Measurements from ENCODE around the gene FKBP2.
A peak's percentile ranks its signal among the peaks of the same experiment; 100 is the strongest.

The FKBP2 gene

GRCh38 chr11:64216879-64217278 is 24.0 kb upstream of the FKBP2 start:
- in situ Hi-C loops (cut with HindIII; ENCODE audit: low pct_ligation_motif_present, low pct_unique_long_range_greater_than_20kb, low sequenced_read_pairs) = no loop called here
- no peak for DNase-seq

DNA sequence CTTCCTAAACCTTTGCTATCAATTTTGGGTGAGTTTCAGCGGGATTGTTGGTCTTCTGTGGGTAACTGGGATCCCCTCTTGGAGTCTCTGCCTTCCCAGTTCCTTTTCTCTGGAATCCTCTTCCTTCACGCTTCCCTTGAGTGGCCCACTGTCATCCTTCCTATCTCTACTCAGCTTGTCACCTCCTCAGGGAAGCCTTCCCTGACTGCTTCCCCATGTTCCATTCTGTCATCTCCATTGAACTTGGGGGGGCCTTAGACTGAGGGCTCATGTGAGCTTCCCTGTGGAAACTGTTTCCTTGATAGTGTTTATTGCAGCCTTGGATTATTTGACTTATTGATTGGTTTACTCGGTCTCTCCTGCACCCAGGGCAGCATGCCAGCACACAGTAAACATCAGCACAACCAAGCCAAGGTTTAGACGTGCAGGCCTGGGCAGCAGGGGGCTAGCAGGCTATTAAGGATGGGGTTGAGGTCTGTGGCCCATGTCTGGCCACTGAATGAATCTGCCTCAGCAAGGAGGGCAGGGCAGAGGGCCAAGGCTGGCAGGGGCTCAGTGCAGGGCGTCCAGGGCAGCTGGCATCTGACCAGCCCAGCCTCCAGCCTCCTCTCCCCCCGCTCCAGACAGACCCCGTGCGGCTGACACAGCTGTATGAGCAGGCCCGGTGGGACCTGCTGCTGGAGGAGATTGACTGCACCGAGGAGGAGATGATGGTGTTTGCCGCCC is 22.1 kb upstream of the FKBP2 start:
- in situ Hi-C loops (cut with HindIII; ENCODE audit: low pct_ligation_motif_present, low pct_unique_long_range_greater_than_20kb, low sequenced_read_pairs) = no loop called here
- DNase-seq = no peak

- DNase-seq = no peak
Observed at GRCh38 chr11:64219354-64219684, 21.6 kb upstream of the FKBP2 start.

DNA sequence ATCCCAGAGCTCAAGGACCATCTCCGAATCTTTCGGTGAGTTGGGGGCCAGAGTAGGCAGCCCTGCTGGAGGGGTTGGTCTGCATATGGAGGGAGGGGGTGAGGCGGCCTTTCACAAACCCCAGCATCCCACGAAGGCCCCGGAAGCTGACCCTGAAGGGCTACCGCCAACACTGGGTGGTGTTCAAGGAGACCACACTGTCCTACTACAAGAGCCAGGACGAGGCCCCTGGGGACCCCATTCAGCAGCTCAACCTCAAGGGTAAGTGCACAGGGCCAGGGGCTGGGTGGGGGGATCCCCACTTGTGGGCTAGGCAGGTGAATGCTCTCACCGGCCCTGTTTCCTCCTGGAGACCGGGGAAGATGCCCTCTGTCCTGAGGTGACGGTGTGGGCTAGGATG is 21.1 kb upstream of the FKBP2 start:
- in situ Hi-C loops (cut with HindIII; ENCODE audit: low pct_ligation_motif_present, low pct_unique_long_range_greater_than_20kb, low sequenced_read_pairs) = no loop called here
- no peak for DNase-seq

More at GRCh38 chr11:64219354-64219684, 21.6 kb upstream of the FKBP2 start:
- in situ Hi-C loops (cut with HindIII; ENCODE audit: low pct_ligation_motif_present, low pct_unique_long_range_greater_than_20kb, low sequenced_read_pairs) = no loop called here

- no peak for DNase-seq
- in situ Hi-C loops (cut with HindIII; ENCODE audit: low pct_ligation_motif_present, low pct_unique_long_range_greater_than_20kb, low sequenced_read_pairs) = no loop called here
Observed at GRCh38 chr11:64220271-64220670, 20.6 kb upstream of the FKBP2 start.

- in situ Hi-C loops (cut with HindIII; ENCODE audit: low pct_ligation_motif_present, low pct_unique_long_range_greater_than_20kb, low sequenced_read_pairs) = no loop called here
- DNase-seq = no peak
Observed at GRCh38 chr11:64220798-64221197, 20.1 kb upstream of the FKBP2 start.

DNA sequence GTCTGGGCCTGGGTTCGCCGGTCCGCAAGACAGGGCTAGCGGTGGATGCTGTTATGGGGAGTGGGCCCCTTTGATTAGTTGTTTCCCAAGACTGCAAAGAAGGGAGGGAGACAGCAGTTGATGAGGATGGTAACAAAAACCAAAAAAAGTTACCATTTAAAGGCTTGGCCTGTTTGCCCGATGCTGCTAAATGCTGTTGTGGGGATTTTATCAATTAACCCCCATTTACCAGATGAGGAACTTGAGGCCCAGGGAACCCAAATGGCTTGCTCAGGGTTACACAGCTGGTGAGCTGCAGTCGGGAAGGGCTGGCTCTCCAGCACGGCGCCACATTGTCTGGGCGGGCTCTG is 18.3 kb upstream of the FKBP2 start:
- in situ Hi-C loops (cut with HindIII; ENCODE audit: low pct_ligation_motif_present, low pct_unique_long_range_greater_than_20kb, low sequenced_read_pairs) = no loop called here
- DNase-seq = no peak

DNA sequence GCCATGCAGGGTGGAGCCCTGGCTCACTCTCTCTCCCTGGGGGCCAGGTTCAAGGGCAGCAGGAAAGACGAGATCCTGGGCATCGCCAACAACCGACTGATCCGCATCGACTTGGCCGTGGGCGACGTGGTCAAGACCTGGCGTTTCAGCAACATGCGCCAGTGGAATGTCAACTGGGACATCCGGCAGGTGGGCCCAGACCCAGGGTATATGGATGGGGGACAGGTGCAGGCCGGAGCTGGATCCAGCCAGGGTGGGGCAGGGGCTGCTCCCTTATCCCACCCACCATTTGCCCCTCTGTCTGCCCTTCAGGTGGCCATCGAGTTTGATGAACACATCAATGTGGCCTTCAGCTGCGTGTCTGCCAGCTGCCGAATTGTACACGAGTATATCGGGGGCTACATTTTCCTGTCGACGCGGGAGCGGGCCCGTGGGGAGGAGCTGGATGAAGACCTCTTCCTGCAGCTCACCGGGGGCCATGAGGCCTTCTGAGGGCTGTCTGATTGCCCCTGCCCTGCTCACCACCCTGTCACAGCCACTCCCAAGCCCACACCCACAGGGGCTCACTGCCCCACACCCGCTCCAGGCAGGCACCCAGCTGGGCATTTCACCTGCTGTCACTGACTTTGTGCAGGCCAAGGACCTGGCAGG is 17.8 kb upstream of the FKBP2 start:
- no peak for DNase-seq
- in situ Hi-C loops (cut with HindIII; ENCODE audit: low pct_ligation_motif_present, low pct_unique_long_range_greater_than_20kb, low sequenced_read_pairs) = no loop called here

DNA sequence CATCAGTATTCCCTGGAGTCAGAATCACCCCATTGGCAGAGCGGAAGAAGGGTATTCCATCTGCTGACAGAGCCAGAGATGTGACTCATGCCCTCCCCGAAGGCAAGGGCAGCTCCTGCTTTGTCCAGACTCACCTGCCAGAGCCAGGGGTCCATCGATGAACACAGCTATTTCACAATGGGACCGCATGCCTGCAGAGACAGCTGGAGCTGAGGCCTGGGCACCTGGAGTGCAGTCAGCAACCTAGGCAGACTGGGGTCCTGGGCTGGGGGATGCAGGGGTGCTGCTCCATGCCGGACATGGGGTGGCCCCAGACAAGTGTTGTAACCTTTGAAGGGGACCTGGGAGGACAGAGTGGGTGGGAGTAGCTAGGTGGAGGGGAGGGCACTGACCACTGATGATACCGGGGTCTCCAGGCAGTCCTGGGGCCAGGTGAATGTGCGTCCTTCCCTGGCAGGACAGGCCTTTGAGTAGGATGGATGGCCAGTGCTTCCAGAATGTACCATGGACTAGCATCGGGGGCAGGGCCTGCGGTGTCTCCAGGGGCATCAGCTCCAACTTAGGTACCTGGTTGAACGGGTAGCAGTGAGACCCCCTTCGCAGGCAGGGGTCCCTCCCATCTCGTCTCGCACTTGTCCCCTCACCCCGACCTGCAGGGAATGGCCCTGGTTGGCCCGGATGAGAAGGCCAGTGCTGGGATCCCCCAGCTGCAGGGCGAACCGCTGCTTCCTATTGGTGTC is 16.6 kb upstream of the FKBP2 start:
- no peak for DNase-seq

DNA sequence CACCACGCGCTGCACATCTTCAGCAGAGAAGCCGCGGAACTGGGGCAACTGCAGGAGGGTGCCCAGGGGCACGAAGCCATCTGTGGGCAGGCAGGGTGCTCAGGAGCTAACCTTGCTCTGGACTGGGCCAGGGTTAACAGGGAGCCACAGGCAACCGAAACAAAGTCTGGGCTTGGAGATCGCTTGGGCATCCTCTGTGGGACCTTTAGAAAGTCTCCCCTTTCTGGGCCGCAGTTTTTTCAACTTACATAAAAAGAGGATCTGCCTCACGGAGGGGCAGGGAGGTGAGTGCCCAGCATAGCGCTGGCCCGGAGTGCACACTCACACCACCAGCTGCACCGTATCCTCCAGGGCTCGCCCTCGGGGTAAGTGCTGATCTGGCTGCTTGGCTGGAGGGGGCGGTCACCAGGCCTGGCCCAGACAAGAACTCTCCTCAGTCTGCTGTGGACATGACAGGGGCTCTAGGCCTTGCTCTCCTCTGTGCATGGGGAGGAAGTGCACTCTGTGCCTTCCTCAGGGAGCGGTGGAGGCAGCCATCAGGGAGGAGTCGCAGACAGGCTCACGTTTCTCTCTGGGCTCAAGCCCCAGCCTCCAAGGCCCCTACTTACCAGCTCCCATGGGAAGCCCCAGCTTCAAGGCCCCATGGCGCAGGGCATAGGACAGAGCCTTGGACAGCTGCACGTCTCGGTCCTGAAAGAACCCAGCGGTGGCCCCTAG is 15.8 kb upstream of the FKBP2 start:
- in situ Hi-C loops (cut with HindIII; ENCODE audit: low pct_ligation_motif_present, low pct_unique_long_range_greater_than_20kb, low sequenced_read_pairs) = no loop called here

More for the DNA sequence above, 16.6 kb upstream of the FKBP2 start:
- in situ Hi-C loops (cut with HindIII; ENCODE audit: low pct_ligation_motif_present, low pct_unique_long_range_greater_than_20kb, low sequenced_read_pairs) = no loop called here

GRCh38 chr11:64225608-64226506 is 15.0 kb upstream of the FKBP2 start, which contains the start of the genes NUDT22 and TRPT1:
TSS of gene NUDT22 (plus strand) at chr11:64226274. CDS start at chr11:64226653, 379 bp downstream.
TSS of gene TRPT1 (minus strand) at chr11:64226186. CDS start at chr11:64225860, 326 bp downstream.
- in situ Hi-C loops (cut with HindIII; ENCODE audit: low pct_ligation_motif_present, low pct_unique_long_range_greater_than_20kb, low sequenced_read_pairs) = no loop called here
- peak; percentile 85 for DNase-seq

More for the DNA sequence above, 15.8 kb upstream of the FKBP2 start:
- DNase-seq = no peak

DNA sequence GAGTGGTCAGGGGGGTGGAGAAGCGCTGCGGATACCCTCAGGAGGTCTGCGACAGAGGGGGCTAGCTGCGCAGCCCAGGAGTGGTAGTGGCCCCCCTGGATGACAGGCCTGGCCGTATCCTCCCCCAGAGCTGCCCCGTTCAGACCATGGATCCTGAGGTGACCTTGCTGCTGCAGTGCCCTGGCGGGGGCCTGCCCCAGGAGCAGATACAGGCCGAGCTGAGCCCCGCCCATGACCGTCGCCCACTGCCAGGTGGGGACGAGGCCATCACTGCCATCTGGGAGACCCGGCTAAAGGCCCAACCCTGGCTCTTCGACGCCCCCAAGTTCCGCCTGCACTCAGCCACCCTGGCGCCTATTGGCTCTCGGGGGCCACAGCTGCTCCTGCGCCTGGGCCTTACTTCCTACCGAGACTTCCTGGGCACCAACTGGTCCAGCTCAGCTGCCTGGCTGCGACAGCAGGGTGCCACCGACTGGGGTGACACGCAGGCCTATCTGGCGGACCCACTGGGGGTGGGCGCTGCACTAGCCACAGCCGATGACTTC is 14.3 kb upstream of the FKBP2 start:
- in situ Hi-C loops (cut with HindIII; ENCODE audit: low pct_ligation_motif_present, low pct_unique_long_range_greater_than_20kb, low sequenced_read_pairs) = no loop called here
- peak; percentile 22 for DNase-seq

GRCh38 chr11:64227405-64227956 is 13.4 kb upstream of the FKBP2 start:
- DNase-seq = no peak
- in situ Hi-C loops (cut with HindIII; ENCODE audit: low pct_ligation_motif_present, low pct_unique_long_range_greater_than_20kb, low sequenced_read_pairs) = no loop called here

GRCh38 chr11:64229090-64229743 is 11.7 kb upstream of the FKBP2 start:
- DNase-seq = no peak
- in situ Hi-C loops (cut with HindIII; ENCODE audit: low pct_ligation_motif_present, low pct_unique_long_range_greater_than_20kb, low sequenced_read_pairs) = no loop called here

GRCh38 chr11:64229744-64230170 is 11.1 kb upstream of the FKBP2 start:
- DNase-seq = no peak
- in situ Hi-C loops (cut with HindIII; ENCODE audit: low pct_ligation_motif_present, low pct_unique_long_range_greater_than_20kb, low sequenced_read_pairs) = no loop called here

- in situ Hi-C loops (cut with HindIII; ENCODE audit: low pct_ligation_motif_present, low pct_unique_long_range_greater_than_20kb, low sequenced_read_pairs) = no loop called here
- DNase-seq = peak; percentile 92
Observed at GRCh38 chr11:64230171-64230984, 10.5 kb upstream of the FKBP2 start, which contains the start of gene DNAJC4. TSS of gene DNAJC4 (plus strand) at chr11:64230548. CDS start at chr11:64230855, 307 bp downstream.
